Stimulated activated CD4-positive, alpha-beta T cell treated with anti-CD3 and anti-CD28 coated beads, TNF-alpha, amount 100 ng/mL, for 1 hour (primary cell): ENCODE results near the gene EPN3.

ENCODE experiments used
- DNase-seq, 3 donors: peaks; one replicate each; pipeline ENCODE4 v3.0.0-alpha.2; 2020; ENCODE audit warnings: low read depth in 3 of 3, low spot score in 1 of 3

The EPN3 gene

GRCh38 chr17:50547736-50548083 lies 15.2 kb downstream of the EPN3 start:
- DNase-seq = no peak

- DNase-seq = no peak
These were observed 16.3 kb downstream of the EPN3 start for GRCh38 chr17:50548831-50549230.

- DNase-seq = no peak
These were observed 16.9 kb downstream of the EPN3 start for GRCh38 chr17:50549256-50549941.

GRCh38 chr17:50549969-50550368 lies 17.4 kb downstream of the EPN3 start:
- no peak for DNase-seq

GRCh38 chr17:50550661-50551432 lies 18.3 kb downstream of the EPN3 start:
- DNase-seq = no peak

- no peak for DNase-seq
These were observed 18.9 kb downstream of the EPN3 start for GRCh38 chr17:50551433-50551815.

- DNase-seq = no peak
These were observed 19.3 kb downstream of the EPN3 start for GRCh38 chr17:50551884-50552283.

GRCh38 chr17:50554201-50554600 lies 21.7 kb downstream of the EPN3 start:
- no peak for DNase-seq

- no peak for DNase-seq
These were observed 24.3 kb downstream of the EPN3 start for GRCh38 chr17:50556803-50557202.

GRCh38 chr17:50557630-50558029 lies 25.1 kb downstream of the EPN3 start:
- no peak for DNase-seq

GRCh38 chr17:50558091-50558490 lies 25.6 kb downstream of the EPN3 start:
- DNase-seq = no peak

- DNase-seq = no peak
These were observed 26.0 kb downstream of the EPN3 start for GRCh38 chr17:50558581-50558940.

GRCh38 chr17:50558941-50559614 lies 26.5 kb downstream of the EPN3 start:
- no peak for DNase-seq

GRCh38 chr17:50559674-50560184 lies 27.2 kb downstream of the EPN3 start:
- DNase-seq = no peak

GRCh38 chr17:50560185-50560824 lies 27.8 kb downstream of the EPN3 start, which contains the start of gene CACNA1G:
TSS of gene CACNA1G (plus strand) at chr17:50560715. CDS start at chr17:50561460, 745 bp downstream.
- peak; percentile 60 to 85 (median 72) for DNase-seq

- no peak for DNase-seq
These were observed 28.6 kb downstream of the EPN3 start for GRCh38 chr17:50560931-50561745.

- DNase-seq = no peak
These were observed 29.2 kb downstream of the EPN3 start for GRCh38 chr17:50561746-50562141.

GRCh38 chr17:50562242-50563091 lies 29.9 kb downstream of the EPN3 start:
- DNase-seq = no peak

GRCh38 chr17:50563092-50563511 lies 30.6 kb downstream of the EPN3 start:
- no peak for DNase-seq

GRCh38 chr17:50564916-50565315 lies 32.4 kb downstream of the EPN3 start:
- DNase-seq = no peak
